ENCODE results near the gene GNAI3.
"Not testable (repeated sequence)": the region's sequence is repeated elsewhere in the genome, so short reads cannot be mapped to it uniquely, and the experiment has no call there.

The GNAI3 gene

DNA sequence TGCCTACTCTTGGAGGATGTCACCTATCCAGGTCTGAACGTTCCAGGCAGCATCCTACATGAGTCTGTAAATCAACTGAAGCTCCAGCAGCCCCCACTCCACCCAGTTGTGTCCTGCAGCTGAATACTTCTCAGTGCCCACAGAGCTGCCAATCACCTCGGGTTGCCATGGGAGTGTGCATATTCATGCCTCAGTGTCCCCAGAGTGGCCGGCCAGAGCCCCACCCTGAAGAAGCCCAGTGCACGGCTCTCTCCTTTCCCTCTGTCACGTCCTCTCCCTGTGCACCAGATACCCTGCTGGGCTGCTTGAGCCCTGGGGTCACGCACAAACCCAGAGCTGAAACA lies 91.4 kb downstream of the GNAI3 start:
- DNase-seq = no peak

DNA sequence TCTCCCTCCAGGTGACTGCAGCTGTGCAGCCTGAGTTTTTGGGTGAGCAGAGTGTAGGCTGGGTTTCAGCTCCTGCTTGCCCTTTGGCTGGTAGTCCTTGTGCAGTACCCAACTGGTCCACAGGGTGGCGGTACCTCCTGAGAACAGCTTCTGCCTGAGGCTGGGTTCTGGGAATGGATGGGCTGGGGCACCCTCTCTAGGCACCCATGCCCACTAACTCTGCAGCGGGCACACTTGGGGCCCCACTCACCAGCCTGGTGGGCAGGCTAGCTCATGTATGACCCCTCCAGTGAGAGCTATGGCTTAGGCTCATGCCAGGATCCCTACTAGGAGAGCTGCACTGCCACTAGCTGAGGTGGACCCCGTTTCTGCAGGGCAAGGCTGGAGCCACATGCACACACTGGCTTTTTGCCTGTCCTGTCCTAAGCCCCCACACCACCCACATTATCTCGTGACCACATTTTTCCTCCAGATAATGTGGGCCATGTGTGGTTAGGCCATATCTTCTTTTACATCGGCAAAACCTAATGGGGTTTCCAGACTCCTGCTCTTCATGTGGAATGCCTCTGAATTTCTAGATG lies 92.0 kb downstream of the GNAI3 start:
- DNase-seq = peak; percentile 93

DNA sequence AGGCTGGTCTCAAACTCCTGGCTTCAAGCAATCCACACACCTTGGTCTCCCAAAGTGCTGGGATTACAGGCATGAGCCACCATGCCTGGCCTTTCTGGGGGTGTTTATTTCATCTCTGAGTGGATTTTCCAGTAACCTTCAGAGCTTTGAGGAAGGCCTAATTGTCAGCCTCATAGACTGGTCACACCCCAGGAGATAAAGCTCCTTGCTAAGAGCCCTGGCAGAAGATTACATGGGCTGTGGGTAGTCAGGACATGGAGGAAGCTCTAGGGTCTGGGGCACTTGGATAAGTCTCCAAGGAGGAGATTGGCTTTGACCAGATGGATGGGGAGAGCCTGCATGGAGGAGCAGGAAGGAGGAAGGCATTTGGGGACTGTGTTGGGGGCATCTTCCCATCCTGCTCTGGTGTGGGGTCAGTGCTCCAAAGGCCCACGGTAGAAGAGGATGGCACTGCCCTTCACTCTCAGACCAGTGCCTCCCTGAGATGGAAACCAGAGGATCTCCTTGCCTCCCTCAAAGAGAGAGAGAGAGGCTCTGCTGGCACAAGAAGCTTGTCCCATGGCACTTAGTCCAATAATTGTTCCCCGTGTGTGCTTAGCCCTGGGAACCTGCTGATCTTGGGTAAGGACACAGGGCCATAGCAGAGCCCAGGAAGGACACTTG lies 92.8 kb downstream of the GNAI3 start:
- DNase-seq = no peak

DNA sequence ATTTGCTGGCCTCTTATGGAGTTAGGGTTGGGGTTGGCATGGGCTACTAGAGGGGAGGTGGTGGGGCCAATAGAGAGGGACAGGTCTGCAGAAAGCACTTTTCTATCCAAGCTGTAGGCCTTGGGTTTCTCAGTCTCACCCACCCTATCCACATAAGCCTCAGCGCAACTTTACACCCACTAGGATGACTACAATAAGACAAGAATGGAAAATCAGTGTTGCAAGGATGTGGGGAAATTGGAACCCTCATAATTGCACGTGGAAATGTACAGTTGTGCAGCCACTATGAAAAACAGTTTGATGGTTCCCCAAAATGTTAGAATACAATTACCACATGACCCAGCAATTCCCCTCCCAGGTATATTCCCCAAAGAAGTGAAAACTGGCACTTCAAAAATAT lies 93.4 kb downstream of the GNAI3 start:
- DNase-seq = no peak

DNA sequence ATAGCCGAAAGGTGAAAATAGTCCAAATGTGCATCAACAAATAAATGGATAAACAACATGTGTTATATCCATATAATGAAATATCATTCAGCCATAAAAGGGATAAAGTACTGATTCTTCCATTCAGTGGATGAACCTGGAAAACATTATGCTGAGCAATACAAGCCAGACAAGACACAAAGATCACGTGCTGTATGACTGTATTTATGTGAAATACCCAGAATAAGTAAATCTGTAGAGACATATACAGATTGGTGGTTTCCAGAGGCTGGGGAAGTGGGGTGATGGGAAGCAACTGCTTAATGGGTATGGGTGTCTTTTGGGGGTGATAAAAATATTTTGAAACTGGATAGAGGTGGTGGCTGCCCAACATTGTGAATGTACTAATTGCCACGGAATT lies 94.2 kb downstream of the GNAI3 start:
- DNase-seq = no peak

DNA sequence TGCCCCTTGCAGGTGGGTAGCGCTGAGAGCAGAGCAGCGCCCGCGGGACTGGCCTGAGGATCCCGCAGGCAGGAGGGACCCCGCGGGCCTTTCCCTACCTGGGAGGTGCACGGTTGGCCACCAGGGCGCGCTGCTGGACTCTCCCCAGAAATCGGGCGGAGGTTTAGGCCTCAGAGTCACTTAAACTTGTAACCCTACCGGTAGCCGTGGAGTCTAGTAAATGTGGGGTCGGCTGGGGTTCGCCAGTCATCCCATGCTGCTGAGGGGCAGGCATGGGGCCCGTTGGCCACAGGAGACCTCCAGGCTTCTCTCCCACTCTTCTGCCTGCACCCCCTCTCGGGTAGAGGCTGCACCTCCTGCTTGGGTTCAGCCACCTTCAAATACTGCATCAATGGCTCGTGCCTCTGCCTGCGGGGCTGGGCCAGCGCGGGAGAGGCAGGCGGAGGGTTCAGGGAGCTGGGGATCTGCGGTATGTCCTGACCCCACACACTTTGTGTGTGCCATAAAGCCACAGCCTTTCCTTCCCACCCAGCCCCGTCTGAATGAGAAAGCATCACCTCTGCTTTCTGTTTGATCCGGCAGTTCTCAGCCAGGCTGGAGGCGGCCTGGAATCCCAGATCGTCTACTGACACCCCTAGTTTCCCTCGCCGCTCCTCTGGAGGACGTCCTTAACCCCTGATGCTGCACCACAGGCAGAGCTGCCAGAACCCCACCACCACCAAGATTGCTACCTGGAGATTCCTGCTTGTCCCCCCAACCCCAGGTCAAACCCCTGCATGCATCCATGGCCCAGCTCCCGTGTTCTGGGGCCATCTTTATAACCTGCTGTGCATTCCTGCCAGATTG lies 95.2 kb downstream of the GNAI3 start:
- peak; percentile 90 for DNase-seq

DNA sequence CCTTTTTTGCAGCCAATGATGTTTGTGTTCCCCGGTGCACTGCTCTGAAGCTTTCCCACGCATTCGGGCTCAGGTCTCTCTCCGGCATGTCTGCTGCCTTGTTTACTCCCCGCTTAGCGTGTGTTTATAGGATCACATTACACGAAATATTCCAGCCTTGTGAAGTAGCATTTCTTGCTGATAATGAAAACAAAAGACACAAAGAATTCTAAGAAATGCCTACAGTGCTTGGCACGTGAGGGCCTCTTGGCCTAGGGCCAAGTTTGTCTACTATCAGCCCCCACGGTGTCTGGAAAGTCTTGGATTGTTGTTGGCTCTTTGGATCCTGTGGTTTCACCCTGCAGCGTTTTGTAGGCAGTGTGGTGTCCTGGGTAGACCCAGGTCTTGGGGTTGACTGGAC lies 96.3 kb downstream of the GNAI3 start:
- no peak for DNase-seq

DNA sequence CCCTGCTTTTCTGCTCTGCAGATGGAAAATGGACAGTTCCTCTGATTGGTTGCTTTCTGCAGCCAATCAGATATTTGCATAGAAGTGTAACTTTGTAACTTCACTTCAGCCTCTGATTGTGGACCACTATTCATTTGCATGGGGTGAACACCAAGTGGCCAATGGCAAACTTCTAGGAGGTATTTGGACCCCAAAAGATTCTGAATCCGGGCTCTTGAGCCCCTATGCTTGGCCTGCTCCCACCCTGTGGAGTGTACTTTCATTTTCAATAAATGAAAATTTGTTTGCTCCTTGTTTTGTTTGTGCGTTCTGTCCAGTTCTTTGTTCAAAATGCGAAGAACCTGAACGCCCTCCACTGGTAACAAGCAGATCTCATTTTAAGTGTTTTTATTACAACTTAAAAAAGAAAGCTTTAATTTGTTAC lies 101.1 kb downstream of the GNAI3 start:
- DNase-seq = no peak

DNA sequence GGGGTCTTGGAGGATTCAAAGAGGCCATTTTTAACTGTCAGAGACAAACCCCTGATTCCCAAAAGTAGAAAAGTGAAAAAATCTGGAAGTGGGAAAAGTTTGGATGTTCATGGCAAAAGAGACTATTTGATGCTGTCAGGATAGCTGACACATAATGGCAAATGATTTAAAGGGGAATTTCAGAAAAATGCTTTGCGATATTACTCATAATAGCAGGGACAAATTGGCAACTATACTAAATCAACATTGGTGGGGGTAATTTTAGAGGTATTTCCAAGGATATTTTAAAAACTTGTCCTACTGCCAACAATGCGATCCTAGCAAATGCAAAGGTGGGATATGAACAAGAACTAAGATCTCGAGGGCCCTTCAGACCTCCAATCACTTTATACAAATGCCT lies 102.2 kb downstream of the GNAI3 start:
- no peak for DNase-seq

DNA sequence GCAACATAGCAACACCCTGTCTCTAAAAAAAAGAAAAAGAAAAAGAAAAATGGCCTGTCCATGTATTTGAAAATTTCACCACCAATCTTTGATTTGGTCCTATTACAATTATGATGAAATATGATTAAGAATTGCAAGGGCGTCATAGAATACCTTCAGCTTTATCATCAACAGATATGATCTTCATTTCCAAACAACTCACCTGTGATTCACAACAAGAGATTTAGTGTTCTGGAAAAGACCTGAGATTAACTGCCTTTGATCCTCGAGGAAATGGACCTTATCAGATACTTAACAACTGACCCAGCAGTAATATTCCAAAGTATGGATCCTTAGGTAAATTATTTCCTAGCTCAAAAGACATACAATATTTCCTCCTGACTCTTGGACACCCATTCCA lies 104.0 kb downstream of the GNAI3 start:
- DNase-seq = no peak

DNA sequence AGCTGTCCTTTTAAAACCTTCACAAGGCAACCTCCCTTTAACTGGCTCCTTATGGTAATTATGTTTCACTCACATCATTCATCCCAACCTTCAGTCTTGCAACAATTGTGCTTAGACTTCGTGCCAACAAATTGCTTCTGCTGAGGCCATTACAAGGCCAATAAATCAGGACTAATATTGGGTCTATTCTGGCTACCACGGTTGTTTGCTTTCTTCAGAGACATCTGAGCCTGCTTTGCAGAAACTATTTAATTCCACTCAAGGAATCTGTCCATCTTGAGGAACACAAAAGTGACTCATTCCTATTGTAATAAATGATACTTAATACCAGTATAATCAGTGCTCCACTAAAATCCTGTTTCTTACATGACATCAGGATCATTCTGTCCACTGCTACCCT lies 104.9 kb downstream of the GNAI3 start:
- DNase-seq = no peak

DNA sequence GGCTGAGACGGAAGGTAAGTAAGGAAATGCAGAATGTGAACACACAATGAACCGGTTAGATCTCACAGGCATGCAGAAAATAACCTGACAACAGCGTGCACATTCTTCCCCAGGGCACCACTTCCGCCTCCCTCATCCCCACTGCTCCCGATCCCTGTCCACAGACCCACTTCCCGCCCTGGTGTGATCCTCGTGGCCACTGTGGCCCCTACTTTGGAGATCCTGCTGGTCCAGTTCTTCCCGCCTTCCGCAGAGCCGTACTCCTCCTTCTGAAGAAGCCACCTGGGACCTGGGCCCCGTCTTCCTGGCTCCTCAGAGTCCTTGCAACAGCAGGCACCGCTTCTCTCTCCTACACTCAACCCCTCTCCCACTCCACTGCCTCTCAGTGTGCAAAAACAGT lies 106.1 kb downstream of the GNAI3 start:
- no peak for DNase-seq

DNA sequence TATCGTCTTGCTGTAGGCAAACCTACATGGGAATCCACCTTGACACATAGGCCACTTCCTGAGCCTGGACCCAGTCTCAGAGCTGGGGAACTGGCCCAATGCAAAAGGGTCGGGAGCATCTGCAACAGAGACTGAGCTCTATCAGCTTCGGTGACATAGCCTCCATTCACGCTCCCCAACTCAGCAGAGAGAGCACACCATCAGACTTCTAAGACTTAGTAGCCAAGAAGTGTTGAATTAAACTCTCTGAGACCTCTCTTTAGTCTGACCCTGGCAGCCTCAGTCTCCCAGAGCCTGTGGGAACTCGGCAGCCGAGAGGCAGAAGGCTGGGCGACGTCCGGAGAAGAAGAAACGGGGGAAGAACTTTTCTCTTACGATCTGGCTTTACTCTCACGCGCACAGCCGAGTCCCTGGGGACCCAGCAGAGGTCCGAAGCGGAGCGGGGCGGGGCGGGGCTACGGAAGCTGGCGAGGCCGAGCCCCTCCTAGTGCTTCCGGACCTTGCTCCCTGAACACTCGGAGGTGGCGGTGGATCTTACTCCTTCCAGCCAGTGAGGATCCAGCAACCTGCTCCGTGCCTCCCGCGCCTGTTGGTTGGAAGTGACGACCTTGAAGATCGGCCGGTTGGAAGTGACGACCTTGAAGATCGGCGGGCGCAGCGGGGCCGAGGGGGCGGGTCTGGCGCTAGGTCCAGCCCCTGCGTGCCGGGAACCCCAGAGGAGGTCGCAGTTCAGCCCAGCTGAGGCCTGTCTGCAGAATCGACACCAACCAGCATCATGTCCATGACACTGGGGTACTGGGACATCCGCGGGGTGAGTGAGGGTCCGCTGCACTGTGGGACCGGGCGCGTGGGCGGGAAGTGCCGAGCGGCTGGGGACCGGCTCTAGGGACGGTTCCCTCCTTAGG lies 107.5 kb downstream of the GNAI3 start, which contains the start of gene GSTM4:
GSTM4 (plus strand) TSS at position 485 of the 905 bp plus-strand sequence; CDS start at position 776, 291 bp downstream.
- DNase-seq = peak; percentile 78

DNA sequence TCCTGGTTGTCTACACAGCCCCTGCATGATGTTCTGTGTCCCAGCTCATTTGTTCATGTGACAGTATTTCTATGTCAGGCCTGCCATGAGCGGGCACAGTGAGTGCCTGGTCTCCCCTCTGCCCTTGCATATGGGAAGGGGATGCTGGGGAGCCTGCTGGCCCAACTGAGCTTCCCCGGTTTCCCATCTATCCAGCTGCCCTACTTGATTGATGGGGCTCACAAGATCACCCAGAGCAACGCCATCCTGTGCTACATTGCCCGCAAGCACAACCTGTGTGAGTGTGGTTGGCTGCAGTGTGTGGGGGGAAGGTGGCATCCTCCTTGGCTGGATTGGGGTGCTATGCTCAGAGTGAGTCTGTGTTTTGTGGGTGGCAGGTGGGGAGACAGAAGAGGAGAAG lies 109.0 kb downstream of the GNAI3 start:
- DNase-seq = no peak

DNA sequence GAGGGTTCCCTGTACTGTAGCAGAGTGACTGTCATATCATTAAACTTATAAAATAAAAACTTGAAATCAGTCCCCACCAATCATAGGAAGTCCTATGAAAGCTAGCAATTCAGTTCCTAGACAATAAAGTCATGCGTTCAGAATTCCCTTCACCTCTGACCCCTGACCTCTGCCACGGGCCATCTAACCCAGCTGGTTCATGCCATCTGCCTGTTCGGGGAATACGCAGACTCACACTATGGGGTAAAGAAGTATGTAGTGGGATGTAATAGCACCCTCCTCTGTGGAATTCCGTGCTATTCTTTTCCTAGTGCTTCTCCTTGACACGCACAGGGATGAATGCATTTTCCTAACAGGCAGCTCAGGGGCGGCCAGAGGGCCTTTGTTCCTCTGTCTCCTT lies 109.6 kb downstream of the GNAI3 start:
- no peak for DNase-seq

DNA sequence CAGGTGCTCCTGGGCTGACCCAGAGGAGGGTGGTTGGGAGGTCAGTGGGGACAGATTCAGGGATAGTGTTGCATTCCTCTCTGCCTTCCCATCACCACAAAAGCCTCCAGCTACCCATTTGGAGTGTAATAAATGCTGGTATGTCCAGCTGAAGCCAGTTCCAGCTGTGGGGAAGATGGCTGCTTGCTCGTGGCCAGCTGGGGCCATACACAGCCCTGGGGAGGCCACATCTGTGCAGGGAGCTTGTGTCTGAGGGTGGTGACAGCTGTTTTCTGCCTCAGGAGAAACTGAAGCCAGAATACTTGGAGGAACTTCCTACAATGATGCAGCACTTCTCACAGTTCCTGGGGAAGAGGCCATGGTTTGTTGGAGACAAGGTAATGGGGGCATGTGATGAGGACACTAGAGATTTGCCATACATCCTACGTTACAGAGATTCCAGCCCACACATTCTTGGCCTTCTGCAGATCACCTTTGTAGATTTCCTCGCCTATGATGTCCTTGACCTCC lies 110.2 kb downstream of the GNAI3 start:
- DNase-seq = no peak

DNA sequence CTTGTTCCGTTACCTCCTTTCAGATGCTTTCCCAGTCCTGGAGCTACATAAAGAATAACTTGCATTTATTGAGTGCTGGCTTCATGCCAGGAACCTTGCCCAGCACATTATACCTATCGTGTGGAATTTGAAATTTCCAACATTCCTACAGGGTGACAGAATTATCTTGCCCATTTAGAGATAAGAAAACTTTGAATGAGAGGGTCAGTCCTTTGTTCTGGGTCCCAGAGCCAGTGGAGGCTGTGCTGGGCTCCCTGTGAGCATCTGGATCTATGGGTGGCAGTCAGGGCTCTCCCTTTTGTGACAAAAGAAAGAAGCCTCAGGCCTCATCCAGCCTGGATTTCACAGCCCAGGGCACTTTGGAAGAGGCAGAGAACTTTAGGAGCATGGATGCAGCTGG lies 110.7 kb downstream of the GNAI3 start:
- no peak for DNase-seq

DNA sequence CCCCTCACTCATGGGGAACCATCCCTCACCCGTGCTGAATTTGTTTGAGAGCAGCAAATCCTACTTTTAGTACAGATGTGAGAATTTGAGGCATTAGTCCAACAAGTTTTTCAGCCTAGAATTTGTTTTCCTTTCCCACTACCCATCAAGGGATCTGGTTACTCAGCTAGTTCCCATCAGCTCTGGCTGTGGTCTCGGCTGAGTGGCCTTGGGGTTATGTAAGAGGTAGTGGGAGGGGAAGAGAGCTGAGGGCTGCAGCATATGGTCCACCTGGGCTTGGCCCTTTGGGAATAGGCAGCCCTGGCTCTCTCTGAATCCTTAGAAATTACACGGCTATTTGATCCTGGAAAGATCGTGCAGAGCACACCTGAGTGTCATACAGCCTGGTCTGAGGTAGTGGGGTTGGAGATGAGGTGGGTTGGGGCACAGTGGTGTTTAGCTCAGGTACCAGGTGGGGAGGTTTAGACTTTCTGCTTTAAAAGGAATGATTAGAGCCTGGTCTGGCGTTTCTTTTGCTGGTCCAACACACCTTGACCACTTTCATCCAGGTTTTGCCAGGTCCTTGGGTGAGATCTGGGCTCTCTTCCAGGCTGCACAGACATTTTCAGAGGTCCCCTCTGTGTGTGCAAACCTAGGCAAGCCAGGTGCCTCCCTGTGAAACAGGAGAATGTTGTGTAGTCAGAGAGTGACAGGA lies 111.7 kb downstream of the GNAI3 start:
- no peak for DNase-seq

DNA sequence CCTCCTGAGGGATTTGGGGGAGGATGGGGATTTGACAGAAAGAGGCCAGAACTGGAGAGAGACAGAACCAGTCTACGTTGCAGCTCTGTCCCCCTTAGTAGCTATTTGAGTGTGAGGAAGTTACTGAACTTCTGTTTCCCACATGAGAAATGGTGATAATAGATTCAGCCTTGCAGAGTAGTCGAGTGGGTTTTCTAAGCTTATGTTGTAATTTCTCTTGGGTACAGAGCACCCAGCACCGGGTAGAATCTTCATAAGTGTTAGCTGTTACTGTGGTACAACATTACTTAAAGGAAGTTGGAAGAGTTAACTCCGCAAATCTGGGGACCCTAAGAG lies 112.2 kb downstream of the GNAI3 start:
- DNase-seq = not testable (repeated sequence)

DNA sequence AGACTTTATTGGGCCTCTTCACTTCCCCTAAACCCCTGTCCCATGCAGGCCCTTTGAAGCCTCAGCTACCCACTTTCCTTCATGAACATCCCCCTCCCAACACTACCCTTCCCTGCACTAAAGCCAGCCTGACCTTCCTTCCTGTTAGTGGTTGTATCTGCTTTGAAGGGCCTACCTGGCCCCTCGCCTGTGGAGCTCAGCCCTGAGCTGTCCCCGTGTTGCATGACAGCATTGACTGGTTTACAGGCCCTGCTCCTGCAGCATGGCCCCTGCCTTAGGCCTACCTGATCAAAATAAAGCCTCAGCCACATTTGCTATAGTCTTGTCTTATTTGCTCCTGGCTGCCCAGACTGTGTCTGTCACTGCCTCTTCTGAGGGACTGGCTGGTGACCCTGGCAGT lies 113.0 kb downstream of the GNAI3 start:
- DNase-seq = no peak

DNA sequence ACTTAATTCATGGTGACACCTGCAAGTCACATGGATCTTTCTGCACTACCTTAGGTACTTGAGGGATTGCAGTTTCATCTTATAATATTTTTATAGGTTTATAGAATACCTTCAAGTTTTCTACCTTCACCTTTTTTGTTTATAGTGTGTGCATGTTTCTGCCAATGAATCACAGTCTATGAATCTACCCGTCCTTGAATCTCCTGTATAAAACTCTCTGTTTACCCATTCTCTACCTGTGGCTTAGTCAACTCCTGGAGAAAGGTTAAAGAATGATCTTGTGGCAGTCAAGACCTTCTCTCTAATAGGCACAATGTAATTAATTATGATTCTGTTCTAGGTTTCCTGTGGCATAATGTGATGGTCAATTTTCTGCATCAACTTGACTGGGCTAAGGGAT lies 116.3 kb downstream of the GNAI3 start:
- DNase-seq = no peak

DNA sequence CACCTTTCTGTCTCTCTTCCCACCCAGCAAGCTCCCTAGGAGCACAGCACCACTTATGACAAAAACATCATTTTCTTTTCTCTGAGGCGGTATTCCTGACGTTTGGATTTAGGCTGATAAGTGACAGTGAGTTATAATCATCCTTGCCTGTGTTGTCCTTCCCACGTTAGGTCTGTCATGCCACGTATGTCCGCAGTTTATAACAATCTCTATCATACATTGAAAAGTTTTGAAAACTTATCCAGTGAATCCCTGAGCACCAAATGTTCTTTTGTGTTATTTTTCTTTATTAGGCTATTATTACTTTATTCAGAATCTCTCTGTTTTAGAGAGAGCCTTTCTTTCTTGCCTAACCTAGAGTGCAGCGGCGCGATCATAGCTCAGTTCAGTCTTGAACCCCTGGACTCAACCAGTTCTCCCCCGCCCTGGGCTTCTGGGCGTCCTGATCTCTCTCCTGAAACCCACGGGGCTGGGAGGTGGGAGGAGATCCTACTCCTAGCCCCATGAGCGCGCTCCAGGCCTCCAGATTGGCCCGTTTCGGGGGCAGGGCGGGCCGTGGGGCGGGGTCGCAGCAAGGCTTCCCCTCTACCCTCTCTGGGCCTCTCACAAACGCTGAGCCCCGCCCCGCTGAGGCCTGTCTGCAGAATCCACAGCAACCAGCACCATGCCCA lies 119.2 kb downstream of the GNAI3 start, which contains the start of gene GSTM2:
GSTM2 (plus strand) TSS at position 606 of the 671 bp plus-strand sequence; CDS start at position 665, 59 bp downstream.
- peak; percentile 94 for DNase-seq
